Measurements from ENCODE around the gene NCAM1. TPM values are rescaled to one million over a fixed set of nuclear protein-coding genes. Genes with fewer than 3 reads are reported as not detected.

NCAM1 gene
- total RNA-seq, 4 donors from 2014 or later = 94.8 to 195 (median 150) TPM

GRCh38 chr11:113129261-113129992 lies 168.2 kb downstream of the NCAM1 start:
- Histone ChIP-seq H3K9me3 (no peaks in the 10 kb centered on the region), H3K4me3 (replicated peaks in 1 of 3) (no peak overlapping the region), H3K27me3 (no peaks in the 10 kb centered on the region), H3K27ac (no peak overlapping the region), H3K36me3 (no peaks in the 10 kb centered on the region), H3K4me1 (no peaks in the 10 kb centered on the region)
- TF ChIP-seq, protein P1, sequence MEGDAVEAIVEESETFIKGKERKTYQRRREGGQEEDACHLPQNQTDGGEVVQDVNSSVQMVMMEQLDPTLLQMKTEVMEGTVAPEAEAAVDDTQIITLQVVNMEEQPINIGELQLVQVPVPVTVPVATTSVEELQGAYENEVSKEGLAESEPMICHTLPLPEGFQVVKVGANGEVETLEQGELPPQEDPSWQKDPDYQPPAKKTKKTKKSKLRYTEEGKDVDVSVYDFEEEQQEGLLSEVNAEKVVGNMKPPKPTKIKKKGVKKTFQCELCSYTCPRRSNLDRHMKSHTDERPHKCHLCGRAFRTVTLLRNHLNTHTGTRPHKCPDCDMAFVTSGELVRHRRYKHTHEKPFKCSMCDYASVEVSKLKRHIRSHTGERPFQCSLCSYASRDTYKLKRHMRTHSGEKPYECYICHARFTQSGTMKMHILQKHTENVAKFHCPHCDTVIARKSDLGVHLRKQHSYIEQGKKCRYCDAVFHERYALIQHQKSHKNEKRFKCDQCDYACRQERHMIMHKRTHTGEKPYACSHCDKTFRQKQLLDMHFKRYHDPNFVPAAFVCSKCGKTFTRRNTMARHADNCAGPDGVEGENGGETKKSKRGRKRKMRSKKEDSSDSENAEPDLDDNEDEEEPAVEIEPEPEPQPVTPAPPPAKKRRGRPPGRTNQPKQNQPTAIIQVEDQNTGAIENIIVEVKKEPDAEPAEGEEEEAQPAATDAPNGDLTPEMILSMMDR (IDR thresholded peaks at IDR 0.05) = no peak
- no peak for TF ChIP-seq POLR2A (IDR thresholded peaks at IDR 0.05)
- DNase-seq = no peak
- WGBS, 2 donors = 93 to 99% methylated on average over 5 of the region's 5 CpGs
- intact Hi-C loops (cut with DNase I) = no loop called here

DNA sequence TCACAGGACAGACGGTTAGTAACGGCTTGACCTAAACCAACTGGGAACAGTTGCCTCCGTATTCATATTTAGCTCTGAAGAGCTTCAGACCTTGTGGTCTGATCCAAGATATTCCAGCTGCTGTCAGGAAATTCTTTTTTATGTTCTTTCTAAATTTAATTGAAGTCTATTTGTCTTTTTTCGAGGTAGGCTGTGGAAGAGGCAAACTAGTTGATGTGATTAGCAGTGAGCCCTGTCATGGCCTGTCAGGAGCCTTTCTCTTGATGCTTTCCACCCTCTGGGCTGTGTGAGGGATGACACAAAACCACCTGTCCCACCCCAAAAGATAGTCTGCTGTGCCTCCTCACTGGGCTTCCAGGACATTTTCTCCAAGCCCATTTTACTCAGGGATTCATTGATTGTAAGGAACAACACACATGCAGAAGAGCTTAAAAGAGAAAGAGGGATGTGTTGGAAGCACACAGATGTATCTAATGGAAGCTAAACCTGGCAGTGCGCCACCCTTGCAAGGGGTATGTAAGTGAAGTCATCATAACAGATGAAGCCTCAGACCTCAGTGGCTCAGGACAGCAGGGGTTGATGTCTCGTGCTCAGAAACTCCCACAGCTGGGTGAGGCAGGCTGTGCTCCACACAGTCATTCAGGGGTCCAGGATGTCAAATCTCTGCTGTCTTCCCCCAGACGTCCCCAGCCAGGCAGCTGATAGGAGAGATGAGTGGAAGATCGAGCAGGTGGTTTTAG lies 170.0 kb downstream of the NCAM1 start:
- Histone ChIP-seq H3K4me1 (no peaks in the 10 kb centered on the region), H3K36me3 (no peaks in the 10 kb centered on the region), H3K27ac (no peak overlapping the region), H3K9me3 (no peaks in the 10 kb centered on the region), H3K27me3 (no peaks in the 10 kb centered on the region), H3K4me3 (replicated peaks in 1 of 3) (no peak overlapping the region)
- WGBS, 2 donors = 87 to 95% methylated on average over 8 of the region's 8 CpGs
- DNase-seq = no peak
- intact Hi-C loops (cut with DNase I) = no loop called here
- no peak for TF ChIP-seq POLR2A (IDR thresholded peaks at IDR 0.05)
- TF ChIP-seq, protein P1 (IDR thresholded peaks at IDR 0.05) = no peak

DNA sequence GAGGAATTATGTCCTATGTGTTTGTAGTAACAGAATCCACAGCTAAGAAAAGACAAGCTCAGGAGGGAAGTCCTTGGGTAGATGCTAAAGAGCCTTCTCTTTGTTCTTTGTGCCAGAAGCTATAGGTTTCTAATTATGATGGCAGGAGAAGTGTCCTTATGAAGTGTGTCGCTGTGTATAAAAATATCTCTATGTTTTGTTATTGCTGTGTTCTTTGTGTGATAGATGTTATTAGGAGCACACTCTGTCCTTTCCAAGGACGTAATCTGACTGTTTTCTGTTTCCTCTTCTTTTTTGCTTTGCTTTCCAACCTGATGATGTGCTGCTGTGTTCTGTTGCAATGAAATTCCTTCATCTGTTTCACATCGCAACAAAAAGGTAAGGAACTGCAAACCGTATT lies 171.9 kb downstream of the NCAM1 start:
- Histone ChIP-seq H3K36me3 (no peaks in the 10 kb centered on the region), H3K4me3 (replicated peaks in 1 of 3) (no peak overlapping the region), H3K4me1 (no peaks in the 10 kb centered on the region), H3K9me3 (no peaks in the 10 kb centered on the region), H3K27me3 (no peaks in the 10 kb centered on the region), H3K27ac (no peak overlapping the region)
- no peak for TF ChIP-seq POLR2A (IDR thresholded peaks at IDR 0.05)
- TF ChIP-seq, protein P1 (IDR thresholded peaks at IDR 0.05) = no peak
- DNase-seq = no peak
- 88 to 90% methylated on average over 4 of the region's 4 CpGs for WGBS, 2 donors
- intact Hi-C loops (cut with DNase I) = no loop called here

GRCh38 chr11:113134626-113135025 lies 173.4 kb downstream of the NCAM1 start:
- Histone ChIP-seq H3K4me1 (no peaks in the 10 kb centered on the region), H3K36me3 (no peaks in the 10 kb centered on the region), H3K4me3 (replicated peaks in 1 of 3) (no peak overlapping the region), H3K9me3 (no peaks in the 10 kb centered on the region), H3K27ac (no peak overlapping the region), H3K27me3 (no peaks in the 10 kb centered on the region)
- DNase-seq = no peak
- intact Hi-C loops (cut with DNase I) = no loop called here
- TF ChIP-seq POLR2A (IDR thresholded peaks at IDR 0.05) = no peak
- 89 to 94% methylated on average over 5 of the region's 5 CpGs for WGBS, 2 donors

DNA sequence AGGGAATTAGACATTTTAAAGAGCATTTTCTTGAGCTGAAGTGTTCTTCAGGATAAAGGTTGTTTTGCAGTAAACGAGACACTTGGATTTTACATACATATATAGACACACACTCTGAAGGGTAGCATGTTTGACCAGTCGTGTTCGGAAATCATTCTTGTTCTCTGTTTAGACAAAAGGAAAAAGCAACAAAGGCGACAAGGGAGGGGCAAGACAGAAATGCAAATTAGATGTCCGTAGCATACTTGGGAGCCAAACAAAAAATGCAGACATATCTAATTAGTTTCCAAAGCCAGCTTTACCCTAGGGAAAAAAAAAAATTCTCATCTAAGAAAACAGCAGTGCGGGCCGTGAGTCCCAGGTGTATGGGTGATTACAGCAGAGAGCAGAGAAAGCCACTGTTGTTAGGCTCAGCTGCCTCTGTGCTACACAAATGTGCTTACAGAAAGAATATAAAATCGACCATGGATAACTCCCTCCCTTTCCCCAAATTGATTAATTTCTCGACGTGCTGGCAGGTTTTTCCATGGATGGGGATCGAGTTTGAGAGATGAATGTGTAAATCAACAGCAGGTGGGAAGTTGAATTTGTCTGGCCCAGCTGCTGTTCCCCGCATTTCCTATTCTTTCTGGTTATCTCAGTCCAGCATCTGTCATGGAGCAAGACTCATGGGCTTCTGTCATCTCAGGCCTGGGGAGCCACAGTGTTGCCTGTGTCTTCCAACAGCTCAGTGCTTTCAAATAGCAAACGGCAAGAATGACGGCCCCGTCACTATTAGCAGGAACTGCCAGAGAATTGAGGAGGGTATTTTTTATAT lies 176.7 kb downstream of the NCAM1 start:
- Histone ChIP-seq H3K9me3 (no peaks in the 10 kb centered on the region), H3K27me3 (no peaks in the 10 kb centered on the region), H3K36me3 (no peaks in the 10 kb centered on the region), H3K4me1 (no peaks in the 10 kb centered on the region), H3K4me3 (replicated peaks in 1 of 3) (no peak overlapping the region), H3K27ac (no peak overlapping the region)
- no peak for TF ChIP-seq POLR2A (IDR thresholded peaks at IDR 0.05)
- TF ChIP-seq, protein P1 (IDR thresholded peaks at IDR 0.05) = no peak
- 75 to 80% methylated on average over 15 of the region's 15 CpGs for WGBS, 2 donors
- no peak for DNase-seq
- intact Hi-C loops (cut with DNase I) = no loop called here

Data from thyroid gland (tissue), 4 donors.